Measurements from ENCODE around the gene MCM3AP.
A peak's percentile ranks its signal among the peaks of the same experiment; 100 is the strongest.
"Not testable (repeated sequence)": the region's sequence is repeated elsewhere in the genome, so short reads cannot be mapped to it uniquely, and the experiment has no call there.

MCM3AP gene

DNA sequence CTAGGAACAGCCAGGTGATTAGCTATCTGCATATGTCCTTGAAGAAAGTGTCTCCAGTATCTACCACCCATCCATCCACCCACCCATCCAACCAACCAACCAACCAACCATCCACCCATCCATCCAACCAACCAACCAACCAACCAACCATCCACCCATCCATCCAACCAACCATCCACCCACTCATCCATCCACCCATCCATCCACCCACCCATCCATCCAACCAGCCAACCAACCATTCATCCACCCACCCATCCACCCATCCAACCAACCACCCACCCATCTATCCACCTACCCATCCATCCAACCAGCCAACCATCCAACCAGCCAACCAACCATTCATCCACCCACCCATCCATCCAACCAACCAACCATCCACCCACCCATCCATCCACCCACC, 26.2 kb upstream of the MCM3AP start:
- no peak for DNase-seq (ENCODE audit: low read depth)

GRCh38 chr21:46310260-46310659, 24.8 kb upstream of the MCM3AP start:
- not testable (repeated sequence) for DNase-seq (ENCODE audit: low read depth)

DNA sequence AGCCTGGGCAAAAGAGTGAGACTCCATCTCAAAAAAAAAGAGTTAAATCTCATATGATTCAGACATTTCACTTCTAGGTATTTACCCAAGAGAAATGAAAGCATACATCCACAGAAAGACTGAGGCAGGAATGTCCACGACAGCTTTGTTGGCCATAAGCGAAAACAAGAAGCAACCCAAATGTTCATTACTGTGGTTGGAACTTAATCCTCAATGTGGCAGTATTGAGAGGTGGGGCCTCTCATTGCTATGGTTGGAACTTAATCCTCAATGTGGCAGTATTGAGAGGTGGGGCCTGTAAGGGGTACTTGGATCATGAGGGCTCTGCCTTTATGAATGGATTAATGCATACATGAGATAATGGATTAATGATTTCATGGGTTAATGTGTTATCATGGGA, 23.0 kb upstream of the MCM3AP start:
- no peak for DNase-seq (ENCODE audit: low read depth)

GRCh38 chr21:46307625-46308024, 22.2 kb upstream of the MCM3AP start:
- DNase-seq (ENCODE audit: low read depth) = no peak

DNA sequence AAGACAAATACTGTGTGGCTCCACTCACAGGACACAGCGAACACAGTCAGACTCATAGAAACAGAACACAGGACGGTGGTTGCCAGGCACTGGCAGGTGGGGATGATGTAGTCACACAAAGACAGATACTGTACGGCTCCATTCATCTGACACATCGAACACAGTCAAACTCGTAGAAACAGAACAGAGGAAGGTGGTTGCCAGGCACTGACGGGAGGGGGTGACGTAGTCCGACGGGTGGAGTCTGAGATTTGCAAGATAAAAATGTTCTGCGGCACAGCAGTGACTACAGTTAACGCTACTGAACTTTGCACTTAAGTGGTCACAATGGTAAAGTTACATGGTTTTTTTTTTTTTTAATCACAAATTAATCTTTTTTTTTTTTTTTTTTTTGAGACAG, 19.5 kb upstream of the MCM3AP start:
- no peak for DNase-seq (ENCODE audit: low read depth)

GRCh38 chr21:46304437-46304836, 19.0 kb upstream of the MCM3AP start:
- no peak for DNase-seq (ENCODE audit: low read depth)

GRCh38 chr21:46301759-46302158, 16.3 kb upstream of the MCM3AP start:
- DNase-seq (ENCODE audit: low read depth) = no peak

- DNase-seq (ENCODE audit: low read depth) = no peak
Observed at GRCh38 chr21:46299167-46299566, 13.8 kb upstream of the MCM3AP start.

- DNase-seq (ENCODE audit: low read depth) = no peak
Observed at GRCh38 chr21:46297338-46298271, 12.2 kb upstream of the MCM3AP start.

DNA sequence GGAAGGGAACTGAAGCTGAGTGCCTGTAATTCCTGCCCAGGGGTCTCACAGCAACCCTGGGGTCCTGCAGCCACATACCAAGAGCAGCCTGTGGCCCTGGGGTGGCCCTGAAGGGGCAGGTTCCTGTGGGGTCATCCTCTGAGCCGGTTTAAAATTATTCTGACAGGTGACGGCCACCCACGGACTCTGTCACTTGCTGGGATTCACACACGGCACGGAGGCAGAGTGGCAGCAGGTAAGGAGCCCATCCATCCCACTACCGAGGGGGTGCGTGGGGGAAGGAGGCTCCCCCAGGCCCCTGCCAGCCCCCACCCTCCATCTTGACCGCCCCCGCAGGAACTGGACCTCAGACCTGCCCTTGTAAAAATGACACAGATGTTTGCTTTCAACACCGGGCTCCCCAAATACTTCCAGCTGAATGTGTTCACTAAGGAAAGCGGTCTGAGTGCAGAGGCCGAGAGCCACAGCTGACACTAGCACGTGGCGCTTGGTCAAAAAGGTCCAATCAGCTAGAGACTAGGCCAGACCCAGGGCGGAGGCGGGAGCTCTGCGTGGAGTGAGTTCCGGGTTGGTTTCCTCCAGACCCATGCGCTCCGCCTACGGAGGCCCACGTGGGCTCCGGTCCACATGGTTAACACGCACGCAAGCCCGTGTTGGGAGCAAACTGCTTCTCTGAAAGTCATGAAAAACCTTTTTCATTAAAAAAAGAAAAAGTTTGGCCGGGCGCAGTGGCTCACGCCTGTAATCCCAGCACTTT, 10.8 kb upstream of the MCM3AP start:
- DNase-seq (ENCODE audit: low read depth) = peak; percentile 37

DNA sequence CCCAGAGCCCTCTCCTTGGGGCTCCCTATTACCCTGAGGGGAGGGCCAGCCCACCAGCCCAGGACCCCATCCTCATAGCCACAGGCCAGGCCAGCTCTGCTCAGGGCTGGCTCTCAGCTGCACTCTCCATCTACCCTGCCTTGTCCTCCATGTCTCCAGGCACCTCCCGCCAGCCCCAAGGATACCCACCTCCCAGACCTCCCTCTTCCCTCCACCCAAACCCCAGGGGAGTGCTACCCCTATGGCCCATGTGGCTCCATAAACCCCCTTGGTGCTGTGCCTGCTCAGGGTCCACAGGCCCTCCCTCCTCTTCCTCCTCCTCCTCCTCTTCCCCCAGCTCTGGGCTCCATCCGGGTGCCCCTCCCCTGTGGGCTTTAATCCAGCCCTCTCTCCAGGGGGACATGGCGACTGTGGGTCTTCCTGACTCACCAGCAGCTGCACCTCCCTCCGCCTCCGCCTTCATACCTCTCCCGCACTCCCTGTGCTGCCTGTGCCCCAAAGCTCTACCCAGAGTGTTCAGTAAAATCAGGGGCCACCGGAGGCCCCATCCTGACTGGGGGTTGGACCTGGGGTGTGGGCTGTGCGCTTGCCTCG, 9.9 kb upstream of the MCM3AP start:
- DNase-seq (ENCODE audit: low read depth) = no peak

- no peak for DNase-seq (ENCODE audit: low read depth)
Observed at GRCh38 chr21:46294647-46295176, 9.3 kb upstream of the MCM3AP start.

GRCh38 chr21:46291561-46291960, 6.2 kb upstream of the MCM3AP start:
- DNase-seq (ENCODE audit: low read depth) = no peak

GRCh38 chr21:46289655-46290179, 4.3 kb upstream of the MCM3AP start:
- DNase-seq (ENCODE audit: low read depth) = no peak

DNA sequence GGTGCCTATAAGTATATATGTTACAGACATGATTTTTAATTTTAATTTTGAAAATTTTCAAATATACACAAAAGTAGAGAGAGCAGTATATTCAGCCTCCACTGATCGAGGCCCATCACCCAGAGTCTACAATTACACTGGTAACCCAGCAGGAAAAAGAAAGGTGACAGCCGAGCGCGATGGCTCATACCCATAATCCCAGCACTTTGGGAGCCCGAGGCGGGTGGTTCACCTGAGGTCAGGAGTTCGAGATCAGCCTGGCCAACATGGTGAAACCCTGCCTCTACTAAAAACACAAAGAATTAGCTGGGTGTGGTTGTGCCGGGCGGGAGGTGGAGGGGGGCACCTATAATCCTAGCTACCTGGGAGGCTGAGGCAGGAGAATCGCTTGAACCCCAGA, 2.1 kb upstream of the MCM3AP start:
- DNase-seq (ENCODE audit: low read depth) = no peak

- DNase-seq (ENCODE audit: low read depth) = no peak
Observed at GRCh38 chr21:46286648-46287002, 1.2 kb upstream of the MCM3AP start.

- DNase-seq (ENCODE audit: low read depth) = peak; percentile 76
Observed at GRCh38 chr21:46285761-46286647, 593 bp upstream of the MCM3AP start, which contains the start of gene YBEY. Gene YBEY, plus strand, starts transcription at chr21:46286342. Its CDS starts 572 bp downstream, at chr21:46286914.

- DNase-seq (ENCODE audit: low read depth) = no peak
Observed at GRCh38 chr21:46284733-46285132, 678 bp downstream of the MCM3AP start.

GRCh38 chr21:46284077-46284644, 1.2 kb downstream of the MCM3AP start:
- DNase-seq (ENCODE audit: low read depth) = no peak

- DNase-seq (ENCODE audit: low read depth) = no peak
Observed at GRCh38 chr21:46274797-46275390, 10.5 kb downstream of the MCM3AP start.

All from stimulated activated CD8-positive, alpha-beta memory T cell treated with anti-CD3 and anti-CD28 coated beads, Interleukin-12 subunit alpha, Interleukin-12 subunit beta, amount 100 ng/mL, for 4 hours (primary cell).